GM06990 (cell line): ENCODE measurements around the gene IRF1.

Experiments used
- DNase-seq: peaks from one replicate; pipeline ENCODE4 v3.0.0-alpha.2; 2011; ENCODE audit not compliant: insufficient read length; ENCODE audit errors: extremely low read depth
- H3K27me3 ChIP-seq: replicated peaks from 2 replicates; pipeline ENCODE4 v1.6.0; 2011; ENCODE audit warnings: low read length; ENCODE audit not compliant: control insufficient read depth, insufficient read depth
- H3K36me3 ChIP-seq: 2 replicates; pipeline ENCODE4 v1.5.1; 2011; ENCODE audit warnings: low read length; ENCODE audit not compliant: control insufficient read depth, insufficient read depth
- H3K4me3 ChIP-seq: replicated peaks from 2 replicates; pipeline ENCODE4 v1.5.1; 2011; ENCODE audit warnings: low read depth, mild to moderate bottlenecking, control low read depth, low read length
- CTCF ChIP-seq: IDR thresholded peaks from 2 replicates; pipeline ENCODE4 v1.5.1; 2011; ENCODE audit warnings: low read length, control low read depth, mild to moderate bottlenecking, inconsistent platforms; ENCODE audit not compliant: insufficient read depth, poor library complexity, severe bottlenecking

IRF1 gene

GRCh38 chr5:132468656-132469379 lies 21.8 kb downstream of the IRF1 start:
- TF ChIP-seq CTCF = no peak
- no peaks in the 10 kb centered on the region for H3K27me3 ChIP-seq
- DNase-seq = no peak
- no peak overlapping the region for H3K4me3 ChIP-seq
- no peaks in the 10 kb centered on the region for H3K36me3 ChIP-seq

GRCh38 chr5:132467287-132467984 lies 23.1 kb downstream of the IRF1 start:
- Histone ChIP-seq H3K4me3 (peak overlapping the region; percentile 12), H3K27me3 (no peaks in the 10 kb centered on the region), H3K36me3 (no peaks in the 10 kb centered on the region)
- peak; percentile 63 for DNase-seq
- TF ChIP-seq CTCF = no peak

- peak overlapping the region; percentile 12 for H3K4me3 ChIP-seq
- H3K36me3 ChIP-seq = no peaks in the 10 kb centered on the region
- peak; percentile 87 for DNase-seq
- no peaks in the 10 kb centered on the region for H3K27me3 ChIP-seq
- TF ChIP-seq CTCF = no peak
Observed at GRCh38 chr5:132466433-132467286, 23.9 kb downstream of the IRF1 start.

- no peak overlapping the region for H3K4me3 ChIP-seq
- no peaks in the 10 kb centered on the region for H3K27me3 ChIP-seq
- no peak for DNase-seq
Observed at GRCh38 chr5:132465059-132465707, 25.4 kb downstream of the IRF1 start.

More at GRCh38 chr5:132465059-132465707, 25.4 kb downstream of the IRF1 start:
- no peak for TF ChIP-seq CTCF
- H3K36me3 ChIP-seq = 0 out of 2 replicates have a peak, but pooled peaks cover 2% of the 10 kb centered on the region
